Calu3 (cell line): Measurements from ENCODE around the gene LINC01488. TPM values are rescaled to one million over a fixed set of nuclear protein-coding genes. Genes with fewer than 3 reads are reported as not detected.

Experiments
- BruUV-seq: library from RNA; stranded (reverse); fragments of 400-500 nt; replicated peaks from 2 replicates; lab custom pipeline; 2021; lab: Mats Ljungman, UMichigan
- CTCF ChIA-PET: fragments of 300-600 bp; sonication (Branson Sonifier 250); formaldehyde crosslinking; loops from one replicate; lab custom pipeline; 2022; ENCODE audit warnings: antibody characterized with exemption; lab: Charles Lee
- DNase-seq: peaks from one replicate; pipeline ENCODE4 v3.0.0; 2022
- H3K27ac Mint-ChIP-seq: one replicate; pipeline ENCODE4 v1.8.0; 2022; ENCODE audit warnings: mixed read lengths; ENCODE audit not compliant: unreplicated experiment
- H3K27me3 Mint-ChIP-seq: one replicate; pipeline ENCODE4 v1.8.0; 2022; ENCODE audit warnings: mixed read lengths; ENCODE audit not compliant: unreplicated experiment
- H3K36me3 Mint-ChIP-seq: one replicate; pipeline ENCODE4 v1.8.0; 2022; ENCODE audit warnings: mild to moderate bottlenecking, moderate library complexity, mixed read lengths; ENCODE audit not compliant: insufficient read depth, unreplicated experiment
- H3K4me1 Mint-ChIP-seq: one replicate; pipeline ENCODE4 v1.8.0; 2022; ENCODE audit warnings: mild to moderate bottlenecking, low read depth, mixed read lengths; ENCODE audit not compliant: unreplicated experiment
- H3K4me3 Mint-ChIP-seq: one replicate; pipeline ENCODE4 v1.8.0; 2022; ENCODE audit warnings: mild to moderate bottlenecking, low read depth, moderate library complexity, mixed read lengths; ENCODE audit not compliant: unreplicated experiment
- H3K9me3 Mint-ChIP-seq: one replicate; pipeline ENCODE4 v1.8.0; 2022; ENCODE audit warnings: low read depth, mixed read lengths; ENCODE audit not compliant: unreplicated experiment
- intact Hi-C: fragments of 100-400 bp; cut with micrococcal nuclease; formaldehyde crosslinking; loops from one replicate; pipeline ENCODE4 v1.10.0; 2022; ENCODE audit not compliant: unreplicated experiment
- total RNA-seq: library from RNA; stranded (reverse); gene quantifications from 2 replicates; pipeline ENCODE4 v1.2.3, GENCODE V29; 2022
- TF ChIP-seq, protein P1 (sequence below): fragments of 200-600 bp; IDR thresholded peaks from one replicate; pipeline ENCODE4 v1.8.0; 2022; ENCODE audit warnings: antibody characterized with exemption; ENCODE audit not compliant: unreplicated experiment

LINC01488 gene
- total RNA-seq, 1 experiment from 2014 or later: not detected

GRCh38 chr11:69440876-69441275, 40.6 kb upstream of the LINC01488 start:
- no TSS peak for BruUV-seq
- no peak for DNase-seq
- Mint-ChIP-seq H3K4me3 (no peak overlapping the region), H3K36me3 (peaks cover 30% of the 10 kb centered on the region), H3K4me1 (peaks cover 53% of the 10 kb centered on the region), H3K9me3 (no peaks in the 10 kb centered on the region), H3K27ac (no peak overlapping the region), H3K27me3 (no peaks in the 10 kb centered on the region)
- CTCF ChIA-PET: no interaction called here
- TF ChIP-seq, protein P1, sequence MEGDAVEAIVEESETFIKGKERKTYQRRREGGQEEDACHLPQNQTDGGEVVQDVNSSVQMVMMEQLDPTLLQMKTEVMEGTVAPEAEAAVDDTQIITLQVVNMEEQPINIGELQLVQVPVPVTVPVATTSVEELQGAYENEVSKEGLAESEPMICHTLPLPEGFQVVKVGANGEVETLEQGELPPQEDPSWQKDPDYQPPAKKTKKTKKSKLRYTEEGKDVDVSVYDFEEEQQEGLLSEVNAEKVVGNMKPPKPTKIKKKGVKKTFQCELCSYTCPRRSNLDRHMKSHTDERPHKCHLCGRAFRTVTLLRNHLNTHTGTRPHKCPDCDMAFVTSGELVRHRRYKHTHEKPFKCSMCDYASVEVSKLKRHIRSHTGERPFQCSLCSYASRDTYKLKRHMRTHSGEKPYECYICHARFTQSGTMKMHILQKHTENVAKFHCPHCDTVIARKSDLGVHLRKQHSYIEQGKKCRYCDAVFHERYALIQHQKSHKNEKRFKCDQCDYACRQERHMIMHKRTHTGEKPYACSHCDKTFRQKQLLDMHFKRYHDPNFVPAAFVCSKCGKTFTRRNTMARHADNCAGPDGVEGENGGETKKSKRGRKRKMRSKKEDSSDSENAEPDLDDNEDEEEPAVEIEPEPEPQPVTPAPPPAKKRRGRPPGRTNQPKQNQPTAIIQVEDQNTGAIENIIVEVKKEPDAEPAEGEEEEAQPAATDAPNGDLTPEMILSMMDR: no peak
- intact Hi-C loops: loop anchor here (5.0 kb wide), 2 partner anchors 144 to 201 kb away; partner anchors contain the start of gene CCND1

- H3K36me3 Mint-ChIP-seq: peaks cover 28% of the 10 kb centered on the region
- no peaks in the 10 kb centered on the region for H3K27me3 Mint-ChIP-seq
- CTCF ChIA-PET: no interaction called here
- H3K4me1 Mint-ChIP-seq: peaks cover 44% of the 10 kb centered on the region
- peak overlapping the region; percentile 54 for H3K27ac Mint-ChIP-seq
- H3K4me3 Mint-ChIP-seq: no peak overlapping the region
- BruUV-seq: no TSS peak
- intact Hi-C loops: loop anchor here (5.0 kb wide), 2 partner anchors 145 to 200 kb away; partner anchors contain the start of gene CCND1
- TF ChIP-seq, protein P1: no peak
- DNase-seq: no peak
- H3K9me3 Mint-ChIP-seq: no peaks in the 10 kb centered on the region
These were observed 39.3 kb upstream of the LINC01488 start for GRCh38 chr11:69442012-69442806.

GRCh38 chr11:69442807-69443137, 38.7 kb upstream of the LINC01488 start:
- H3K9me3 Mint-ChIP-seq: no peaks in the 10 kb centered on the region
- CTCF ChIA-PET: no interaction called here
- peaks cover 25% of the 10 kb centered on the region for H3K36me3 Mint-ChIP-seq
- H3K4me1 Mint-ChIP-seq: peaks cover 44% of the 10 kb centered on the region
- H3K27me3 Mint-ChIP-seq: no peaks in the 10 kb centered on the region
- H3K27ac Mint-ChIP-seq: peak overlapping the region; percentile 54
- H3K4me3 Mint-ChIP-seq: no peak overlapping the region
- intact Hi-C loops: loop anchor here (5.0 kb wide), 2 partner anchors 145 to 200 kb away; partner anchors contain the start of gene CCND1
- peak; percentile 29 for DNase-seq
- TF ChIP-seq, protein P1: no peak
- BruUV-seq: no TSS peak

DNA sequence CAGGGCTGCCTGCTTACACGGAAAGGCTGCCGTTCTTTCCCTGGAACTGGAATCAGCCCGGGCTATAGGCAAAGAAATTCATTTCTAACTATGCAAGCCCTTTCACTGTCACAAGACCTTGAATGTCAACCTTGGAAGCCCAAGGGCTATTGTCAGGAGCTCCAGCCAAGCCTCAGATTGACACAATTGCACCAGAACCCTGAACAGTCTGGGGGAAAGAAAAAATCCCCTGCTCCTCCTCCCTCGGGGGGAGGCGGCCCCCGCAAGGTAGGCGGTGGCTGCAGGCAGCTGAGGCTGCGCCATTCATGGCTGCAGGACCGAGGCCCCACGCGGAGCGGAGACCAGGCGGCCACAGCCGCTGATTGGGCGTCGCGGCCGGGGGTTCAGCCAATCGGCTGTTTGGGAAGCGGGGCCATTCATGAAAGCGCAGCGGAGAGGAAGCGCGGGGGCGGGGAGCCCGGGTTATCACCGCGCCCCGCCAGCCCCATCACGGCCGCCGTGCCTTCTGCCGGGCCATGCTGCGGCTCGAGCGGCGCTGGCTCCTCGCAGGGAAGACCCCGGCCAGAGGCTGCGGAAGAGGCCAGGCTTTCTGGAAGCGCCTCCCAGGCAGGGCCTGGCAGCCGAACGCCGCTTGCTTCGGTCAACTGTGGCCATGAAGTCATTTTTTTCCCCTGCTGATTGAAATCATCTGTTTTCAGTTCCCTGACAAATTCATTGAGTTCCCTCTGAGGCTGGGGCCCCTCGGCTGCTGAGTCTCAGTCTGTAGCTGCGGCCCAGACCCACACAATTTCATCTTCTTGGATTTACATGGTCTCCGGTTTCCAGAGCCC, 38.1 kb upstream of the LINC01488 start:
- H3K36me3 Mint-ChIP-seq: peaks cover 25% of the 10 kb centered on the region
- no peaks in the 10 kb centered on the region for H3K9me3 Mint-ChIP-seq
- CTCF ChIA-PET: no interaction called here
- TF ChIP-seq, protein P1: no peak
- peak; percentile 83 for DNase-seq
- intact Hi-C loops: loop anchor here (5.0 kb wide), 2 partner anchors 146 to 199 kb away; partner anchors contain the start of gene CCND1
- no TSS peak for BruUV-seq
- peak overlapping the region; percentile 54 for H3K27ac Mint-ChIP-seq
- peak overlapping the region; percentile 39 for H3K4me3 Mint-ChIP-seq
- H3K4me1 Mint-ChIP-seq: peaks cover 48% of the 10 kb centered on the region
- no peaks in the 10 kb centered on the region for H3K27me3 Mint-ChIP-seq
